Measurements from ENCODE around the gene NRDE2.

The NRDE2 gene

DNA sequence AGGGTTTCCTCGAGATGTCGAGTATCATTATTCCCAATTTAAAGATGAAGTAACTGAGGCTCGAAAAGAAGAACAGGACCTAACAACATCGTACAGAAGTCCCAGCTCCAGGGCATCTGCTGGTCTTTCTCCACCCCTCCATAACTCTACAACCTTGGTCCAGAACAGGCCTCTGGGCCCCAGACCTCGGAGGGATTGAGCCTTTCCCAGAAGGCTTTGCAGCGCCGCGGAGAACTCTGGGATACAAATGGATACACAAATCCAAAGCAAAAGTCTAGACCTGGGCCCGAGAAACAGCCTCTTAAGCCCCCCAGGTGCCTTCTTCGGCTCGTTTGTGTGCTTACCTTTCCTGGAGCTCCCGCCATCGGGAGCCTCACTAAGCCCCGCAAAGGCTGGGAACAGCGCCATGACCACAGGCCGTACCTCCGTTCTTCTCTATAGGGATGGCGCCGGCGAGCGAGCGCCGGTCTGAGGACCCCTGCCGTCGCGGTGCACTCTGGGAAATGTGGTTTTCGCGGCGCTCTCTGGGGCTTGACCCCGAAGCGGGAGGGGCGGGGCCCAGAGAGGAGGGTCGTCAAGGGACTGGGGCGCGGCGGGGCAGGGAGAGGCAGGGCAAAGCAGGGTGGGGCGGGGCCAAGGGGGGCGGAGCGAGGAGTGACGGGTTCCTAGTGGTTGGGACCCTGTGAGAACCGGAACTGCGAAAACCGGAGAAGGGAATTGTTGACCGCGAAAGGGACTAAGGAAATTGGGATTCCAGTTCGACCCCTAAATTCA, at the start of gene NRDE2:
Gene NRDE2 (minus strand): TSS at position 445 of the 774 bp plus-strand sequence. CDS start 37 bp downstream, at position 408.
- DNase-seq (ENCODE audit: low read depth), result peak; percentile 69

GRCh38 chr14:90381011-90381786, 49.5 kb upstream of the NRDE2 start:
- no peak for DNase-seq (ENCODE audit: low read depth)

DNA sequence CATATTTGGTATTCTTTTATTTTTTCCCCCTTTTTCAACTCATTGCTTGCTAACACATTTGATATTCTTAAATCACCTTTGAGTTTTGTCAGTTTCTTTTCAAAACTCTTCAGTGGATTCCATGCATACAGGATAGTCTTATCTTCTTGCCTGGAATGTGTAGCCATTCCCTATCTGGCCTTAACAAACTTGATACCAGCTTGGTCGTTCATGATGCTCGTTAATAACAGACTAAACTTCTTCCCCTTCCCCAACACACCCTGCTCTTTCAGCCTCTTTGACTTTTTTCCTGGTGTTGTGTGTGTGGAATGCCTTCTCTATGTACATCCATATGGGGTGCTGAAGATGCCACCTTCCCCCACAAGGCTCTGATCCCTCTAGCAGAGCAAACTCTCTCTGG, 47.4 kb upstream of the NRDE2 start:
- DNase-seq (ENCODE audit: low read depth), result no peak

- no peak for DNase-seq (ENCODE audit: low read depth)
Measured at GRCh38 chr14:90378249-90378648, 46.5 kb upstream of the NRDE2 start.

- no peak for DNase-seq (ENCODE audit: low read depth)
Measured at GRCh38 chr14:90375934-90376333, 44.2 kb upstream of the NRDE2 start.

- DNase-seq (ENCODE audit: low read depth), result no peak
Measured at GRCh38 chr14:90374813-90375212, 43.1 kb upstream of the NRDE2 start.

- no peak for DNase-seq (ENCODE audit: low read depth)
Measured at GRCh38 chr14:90373887-90374286, 42.1 kb upstream of the NRDE2 start.

- peak; percentile 31 for DNase-seq (ENCODE audit: low read depth)
Measured at GRCh38 chr14:90368946-90369721, 37.4 kb upstream of the NRDE2 start.

DNA sequence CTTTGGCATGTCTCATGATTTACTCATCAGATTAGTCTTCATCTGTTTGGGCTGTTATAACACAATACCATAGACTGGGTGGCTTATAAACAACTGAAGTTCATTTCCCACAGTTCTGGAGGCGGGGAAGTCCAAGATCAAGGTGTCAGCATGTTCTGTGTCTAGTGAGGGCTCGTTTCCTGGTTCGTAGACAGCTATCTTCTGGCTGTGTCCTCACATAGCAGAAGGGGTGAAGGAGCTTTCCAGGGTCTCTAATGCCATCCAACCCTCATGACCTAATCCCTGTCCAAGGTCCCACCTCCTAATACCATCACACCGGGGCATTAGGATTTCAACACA, 30.8 kb upstream of the NRDE2 start:
- no peak for DNase-seq (ENCODE audit: low read depth)

DNA sequence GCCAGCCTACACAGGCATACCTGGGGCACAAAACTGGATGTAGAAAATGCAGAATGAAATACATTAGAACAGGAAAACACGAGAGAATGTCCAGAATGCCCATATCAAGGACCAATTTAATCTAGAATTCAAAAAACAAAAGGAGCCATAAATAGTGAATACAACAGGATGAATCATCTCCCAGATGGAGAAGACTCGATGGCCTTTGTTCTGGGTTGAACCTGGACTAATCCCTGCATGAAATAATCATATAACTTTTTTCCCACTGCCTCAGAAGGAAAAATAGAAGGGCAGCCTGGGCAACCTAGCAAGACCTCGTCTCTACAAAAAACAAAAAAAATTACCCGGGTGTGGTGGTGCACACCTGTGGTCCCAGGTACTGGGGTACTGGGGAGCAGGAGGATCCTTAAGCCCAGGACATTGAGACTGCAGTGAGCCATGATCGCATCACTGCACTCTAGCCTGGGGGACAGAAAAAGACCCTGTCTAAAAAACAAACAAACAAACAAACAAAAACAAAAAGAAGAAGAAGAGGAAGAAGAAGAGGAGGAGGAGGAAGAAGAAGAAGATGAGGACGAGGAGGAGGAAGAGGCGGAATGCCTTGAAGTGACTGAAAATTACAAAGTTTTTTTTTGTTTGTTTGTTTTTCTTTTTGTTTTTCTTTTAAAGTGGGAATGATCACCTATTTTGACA, 30.3 kb upstream of the NRDE2 start:
- no peak for DNase-seq (ENCODE audit: low read depth)

GRCh38 chr14:90358359-90358758, 26.6 kb upstream of the NRDE2 start:
- DNase-seq (ENCODE audit: low read depth), result no peak

DNA sequence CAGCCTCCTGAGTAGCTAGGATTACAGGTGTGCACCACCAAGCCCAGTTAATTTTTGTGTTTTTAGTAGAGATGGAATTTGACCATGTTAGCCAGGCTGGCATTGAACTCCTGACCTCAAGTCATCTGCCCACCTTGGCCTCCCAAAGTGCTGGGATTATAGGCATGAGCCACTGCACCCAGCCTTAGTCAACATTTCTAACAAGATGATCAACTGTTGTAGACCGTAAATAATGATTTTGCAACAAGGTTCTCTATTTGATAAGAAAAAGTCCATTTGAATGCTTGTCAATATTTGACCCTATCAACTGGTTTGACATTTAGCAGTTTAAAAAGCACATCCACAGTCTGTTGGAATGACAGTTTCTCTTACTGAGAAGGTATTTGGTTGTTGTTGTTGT, 25.2 kb upstream of the NRDE2 start:
- no peak for DNase-seq (ENCODE audit: low read depth)

DNA sequence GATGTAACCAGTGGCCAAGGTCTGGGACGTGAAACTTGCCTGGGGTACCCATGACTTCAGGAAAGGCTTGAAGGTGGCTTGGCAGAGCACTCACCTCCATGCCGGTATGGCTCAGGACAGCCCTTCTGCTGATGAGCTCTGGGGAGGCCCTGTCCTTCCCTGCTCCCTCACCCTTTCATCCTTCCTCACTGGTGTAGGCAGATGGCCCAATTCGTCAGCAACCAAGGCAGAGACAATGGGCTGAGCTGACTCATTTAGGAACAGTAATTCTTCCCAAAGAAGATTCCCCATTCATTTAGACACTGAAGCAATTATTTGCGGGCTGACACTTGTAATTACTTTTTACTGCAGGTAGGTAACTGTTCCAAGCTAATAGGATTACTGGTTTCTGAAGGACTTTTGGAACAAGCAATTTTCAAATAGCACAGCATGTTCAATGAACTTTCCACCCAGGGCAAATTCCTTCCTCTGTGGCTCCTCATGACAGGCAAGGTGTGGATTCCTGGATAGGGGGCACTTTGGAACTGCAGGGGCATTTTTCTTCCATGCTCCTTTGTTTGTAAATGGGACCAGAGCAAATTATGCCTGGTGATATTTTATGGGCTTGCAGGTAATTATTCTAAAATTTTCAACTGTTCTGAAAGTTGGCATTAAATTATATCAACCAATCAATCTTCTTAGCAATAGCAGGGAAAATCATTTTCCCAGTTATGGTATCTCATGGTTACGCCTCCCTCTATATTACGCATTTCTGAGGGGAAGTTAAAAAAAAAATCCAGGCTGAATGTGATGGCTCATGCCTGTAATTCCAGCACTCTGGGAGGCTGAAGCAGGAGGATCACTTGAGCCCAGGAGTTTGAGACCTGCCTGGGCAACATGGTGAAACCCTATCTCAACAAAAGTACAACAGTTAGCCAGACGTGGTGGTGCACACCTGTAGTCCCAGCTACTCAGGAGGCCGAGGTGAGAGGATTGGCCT, 24.1 kb upstream of the NRDE2 start:
- DNase-seq (ENCODE audit: low read depth), result no peak

GRCh38 chr14:90354551-90355298, 23.0 kb upstream of the NRDE2 start:
- DNase-seq (ENCODE audit: low read depth), result no peak

DNA sequence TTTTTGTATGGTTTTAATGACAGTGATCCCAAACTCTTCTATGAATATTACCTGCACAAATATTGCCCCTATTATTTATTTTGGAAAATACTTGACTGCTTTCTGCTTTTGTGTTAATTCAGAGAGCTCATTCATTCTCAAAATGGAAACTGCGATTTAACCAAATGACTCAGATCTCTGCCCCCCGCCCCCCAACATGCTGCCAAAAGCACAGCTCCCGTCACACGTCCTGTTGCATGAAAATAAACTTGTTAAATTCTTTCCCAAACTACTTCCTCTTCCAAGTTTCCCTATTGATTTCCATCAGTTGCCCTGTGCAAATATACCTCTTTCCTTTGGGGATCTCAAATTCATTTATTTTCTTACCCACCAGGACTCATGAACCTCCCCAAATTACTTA, 18.0 kb upstream of the NRDE2 start:
- DNase-seq (ENCODE audit: low read depth), result no peak

DNA sequence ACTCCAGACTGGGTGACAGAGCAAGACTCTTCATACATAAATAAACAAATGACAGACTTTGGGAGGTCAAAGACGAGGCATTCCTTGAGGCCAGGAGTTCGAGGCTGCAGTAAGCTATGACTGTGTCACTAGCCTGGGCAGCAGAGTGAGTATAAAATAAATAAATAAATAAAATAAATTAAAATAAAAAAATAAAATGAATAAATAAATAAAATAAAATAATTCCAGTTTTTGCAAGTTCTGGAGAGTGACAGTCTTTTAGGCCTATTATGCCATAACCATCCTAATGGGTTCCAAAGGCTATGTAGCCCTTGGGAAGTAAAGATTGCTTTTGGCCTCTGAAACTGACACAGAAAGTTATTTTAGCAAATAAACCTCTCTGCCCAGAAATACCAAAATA, 16.5 kb upstream of the NRDE2 start:
- no peak for DNase-seq (ENCODE audit: low read depth)

DNA sequence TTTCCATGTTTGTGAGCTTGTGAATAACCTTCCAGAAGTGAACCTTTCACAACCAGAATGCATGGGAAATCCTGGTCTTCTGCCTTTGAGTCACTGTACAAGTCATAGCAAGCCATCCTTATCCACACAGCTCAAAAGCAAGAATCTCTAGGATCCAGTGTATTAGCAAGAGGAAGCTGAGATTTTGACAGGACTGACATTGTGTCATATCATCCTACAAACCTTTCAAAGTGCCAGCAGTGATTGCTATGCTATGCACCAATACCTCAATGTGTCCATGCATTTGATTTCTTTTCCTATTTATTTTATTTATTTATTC, 13.5 kb upstream of the NRDE2 start:
- no peak for DNase-seq (ENCODE audit: low read depth)

DNA sequence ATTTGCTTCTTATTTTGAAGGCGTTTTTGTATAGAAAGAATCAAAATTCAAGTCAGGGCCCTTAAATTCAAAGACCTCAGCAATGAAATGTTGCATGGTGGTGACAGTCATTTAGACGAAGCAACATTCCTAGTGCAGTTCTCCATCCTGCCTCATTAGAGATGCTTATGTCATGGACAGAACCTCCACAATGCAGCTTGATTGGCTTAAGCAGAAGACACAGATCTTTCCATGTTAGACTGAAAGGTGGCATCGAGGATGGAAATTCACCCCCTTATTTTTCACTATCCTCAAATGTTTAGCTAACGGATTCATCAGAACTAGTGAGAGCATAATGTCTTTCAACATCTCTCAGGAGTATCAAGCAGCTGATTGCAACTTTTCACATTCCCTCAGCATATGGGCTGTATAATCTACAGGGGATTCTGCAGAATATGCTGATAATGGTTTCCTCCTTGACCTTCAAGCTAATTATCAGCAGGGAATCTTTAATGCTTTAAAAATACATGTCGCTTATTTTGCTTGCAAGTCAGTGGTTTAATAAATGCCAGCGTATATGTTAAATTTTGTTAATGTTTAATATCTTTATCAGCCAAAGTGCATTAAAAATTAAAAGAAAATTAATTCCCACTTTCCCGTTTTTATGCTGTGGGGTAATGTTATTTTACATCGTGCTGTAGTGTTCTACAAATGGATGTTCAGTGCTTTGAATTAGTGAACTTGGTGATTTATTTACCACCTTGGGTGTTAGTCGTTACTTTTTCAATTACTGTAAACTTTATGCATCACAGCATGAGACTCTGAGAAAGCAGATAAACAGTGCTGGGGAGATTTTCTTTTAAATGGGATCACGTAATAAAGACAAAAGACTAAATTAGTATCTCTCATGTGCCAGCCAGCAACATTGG, 12.8 kb upstream of the NRDE2 start:
- no peak for DNase-seq (ENCODE audit: low read depth)

- no peak for DNase-seq (ENCODE audit: low read depth)
Measured at GRCh38 chr14:90342327-90342726, 10.6 kb upstream of the NRDE2 start.

Data from HS-5 (cell line).